ENCODE measurements around the gene OR10V1. TPM values are rescaled to one million over a fixed set of nuclear protein-coding genes. Genes with fewer than 3 reads are reported as not detected.

The OR10V1 gene
- total and polyA plus RNA-seq, 8 donors, result not detected

DNA sequence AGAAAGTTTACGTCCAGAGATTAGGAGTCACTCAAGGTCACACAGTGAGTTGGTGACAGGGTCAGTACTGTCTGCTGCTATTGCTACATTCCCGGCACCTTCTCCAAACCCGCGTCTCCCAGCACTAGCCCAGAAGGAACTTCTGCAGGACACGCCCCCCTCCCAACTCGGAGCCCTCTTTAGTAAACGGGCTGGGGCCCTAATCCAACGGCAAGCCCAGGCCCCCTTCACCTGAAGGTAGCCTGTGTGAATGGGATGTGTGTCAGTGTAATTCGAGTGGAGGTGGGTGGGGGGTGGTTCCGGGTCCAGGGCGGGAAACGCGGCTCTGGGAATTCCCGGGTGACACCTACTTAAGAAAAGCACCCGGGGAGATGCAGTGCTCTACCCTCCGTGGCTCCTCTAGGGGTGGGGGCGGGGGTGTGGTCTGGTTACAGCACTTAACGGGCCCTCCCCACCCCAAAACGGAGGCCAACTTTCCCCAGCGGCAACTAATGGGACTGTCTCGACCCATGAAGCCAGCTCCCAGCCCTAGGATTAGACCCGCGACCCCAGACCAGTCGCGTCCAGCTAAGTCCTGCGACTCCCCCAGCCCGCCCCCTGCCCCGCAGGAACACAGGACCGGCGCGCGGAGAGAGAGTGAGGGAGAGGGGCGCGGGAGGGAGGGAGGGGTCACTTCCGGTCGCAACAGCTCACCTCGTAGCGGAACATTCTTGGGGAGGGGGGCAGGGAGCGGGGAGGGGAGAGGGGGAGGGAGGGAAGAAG lies 45.3 kb downstream of the OR10V1 start:
- peaks cover 7 to 11% (median 8%) of the 10 kb centered on the region in 3 donors for H3K4me1 ChIP-seq
- intact Hi-C loops (cut with DNase I), result no loop called here
- no peaks in the 10 kb centered on the region for H3K9me3 ChIP-seq
- H3K27me3 ChIP-seq, result no peaks in the 10 kb centered on the region
- peaks cover 0 to 18% (median 4%) of the 10 kb centered on the region in 3 donors for H3K36me3 ChIP-seq
- peak overlapping the region; percentile 71 to 86 (median 76) for H3K4me3 ChIP-seq
- ATAC-seq, result peak; percentile 7 to 55 (median 36)
- DNase-seq, result peak; percentile 47 to 84 (median 62)
- 0 to 1% methylated on average over 26 to 39 of the region's 39 CpGs for WGBS, 2 donors
- H3K27ac ChIP-seq, result peak overlapping the region; percentile 68 to 95 (median 91)
- no peak for FAIRE-seq
- TF ChIP-seq, protein P1, sequence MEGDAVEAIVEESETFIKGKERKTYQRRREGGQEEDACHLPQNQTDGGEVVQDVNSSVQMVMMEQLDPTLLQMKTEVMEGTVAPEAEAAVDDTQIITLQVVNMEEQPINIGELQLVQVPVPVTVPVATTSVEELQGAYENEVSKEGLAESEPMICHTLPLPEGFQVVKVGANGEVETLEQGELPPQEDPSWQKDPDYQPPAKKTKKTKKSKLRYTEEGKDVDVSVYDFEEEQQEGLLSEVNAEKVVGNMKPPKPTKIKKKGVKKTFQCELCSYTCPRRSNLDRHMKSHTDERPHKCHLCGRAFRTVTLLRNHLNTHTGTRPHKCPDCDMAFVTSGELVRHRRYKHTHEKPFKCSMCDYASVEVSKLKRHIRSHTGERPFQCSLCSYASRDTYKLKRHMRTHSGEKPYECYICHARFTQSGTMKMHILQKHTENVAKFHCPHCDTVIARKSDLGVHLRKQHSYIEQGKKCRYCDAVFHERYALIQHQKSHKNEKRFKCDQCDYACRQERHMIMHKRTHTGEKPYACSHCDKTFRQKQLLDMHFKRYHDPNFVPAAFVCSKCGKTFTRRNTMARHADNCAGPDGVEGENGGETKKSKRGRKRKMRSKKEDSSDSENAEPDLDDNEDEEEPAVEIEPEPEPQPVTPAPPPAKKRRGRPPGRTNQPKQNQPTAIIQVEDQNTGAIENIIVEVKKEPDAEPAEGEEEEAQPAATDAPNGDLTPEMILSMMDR (IDR thresholded peaks at IDR 0.05), result no peak

DNA sequence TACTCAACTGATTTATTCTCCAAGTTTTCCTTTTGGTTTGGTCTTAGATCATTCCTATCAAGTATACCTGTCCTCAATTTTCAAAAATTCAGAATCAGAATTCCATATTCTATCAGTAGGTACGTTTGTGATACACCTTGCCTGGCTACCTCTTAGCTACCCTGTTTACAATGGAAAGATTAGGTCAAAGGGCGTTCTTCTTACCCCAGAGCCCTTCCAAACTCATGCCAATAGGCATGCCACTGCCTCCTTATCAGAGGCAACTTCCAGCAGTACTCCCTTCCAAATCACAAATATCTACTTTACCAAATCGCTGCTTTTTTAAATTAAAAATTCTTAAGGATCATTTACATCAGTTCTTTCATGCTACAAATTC lies 45.8 kb downstream of the OR10V1 start:
- intact Hi-C loops (cut with DNase I), result no loop called here
- FAIRE-seq (no peak), DNase-seq (no peak), ATAC-seq (no peak)
- Histone ChIP-seq H3K27ac (peak overlapping the region in 1 of 4 donors; percentile 95), H3K36me3 (peaks cover 0 to 23% (median 4%) of the 10 kb centered on the region in 3 donors), H3K4me1 (peaks cover 7 to 11% (median 8%) of the 10 kb centered on the region in 3 donors), H3K9me3 (no peaks in the 10 kb centered on the region), H3K4me3 (peak overlapping the region; percentile 71 to 86 (median 76)), H3K27me3 (no peaks in the 10 kb centered on the region)
- WGBS, 2 donors, result 8 to 15% methylated on average over 3 of the region's 3 CpGs
- TF ChIP-seq, protein P1 (IDR thresholded peaks at IDR 0.05), result no peak

GRCh38 chr11:59666969-59667368 lies 46.7 kb downstream of the OR10V1 start:
- Histone ChIP-seq H3K27me3 (no peaks in the 10 kb centered on the region), H3K27ac (no peak overlapping the region), H3K4me3 (no peak overlapping the region), H3K9me3 (no peaks in the 10 kb centered on the region), H3K36me3 (peaks cover 0 to 30% (median 4%) of the 10 kb centered on the region in 3 donors), H3K4me1 (peaks cover 7 to 11% (median 8%) of the 10 kb centered on the region in 3 donors)
- ATAC-seq (no peak), FAIRE-seq (no peak), DNase-seq (no peak)
- intact Hi-C loops (cut with DNase I), result no loop called here
- TF ChIP-seq, protein P1 (IDR thresholded peaks at IDR 0.05), result no peak
- WGBS, 2 donors, result 58 to 60% methylated on average over 1 of the region's 1 CpG

Other genes with a start within 250 kb of the OR10V1 start
- gene OR4D10, start 240.5 kb downstream of the OR10V1 start, total RNA-seq, result not detected
- gene OR4D10, start 240.5 kb downstream of the OR10V1 start, polyA plus RNA-seq, result not detected
- not detected for gene OR4D11, start 210.3 kb downstream of the OR10V1 start, total RNA-seq
- not detected for gene OR4D11, start 210.3 kb downstream of the OR10V1 start, polyA plus RNA-seq
- gene OR4D9, start 202.3 kb downstream of the OR10V1 start, total RNA-seq, result not detected
- gene OR4D9, start 202.3 kb downstream of the OR10V1 start, polyA plus RNA-seq, result not detected
- gene OSBP, start 98.1 kb downstream of the OR10V1 start, total RNA-seq, result 10 to 100 TPM; 32.8 to 39.7 (median 35.8) TPM
- gene OSBP, start 98.1 kb downstream of the OR10V1 start, polyA plus RNA-seq, result 10 to 100 TPM; 12.4 to 23.5 TPM
- gene PATL1, start 44.8 kb downstream of the OR10V1 start, total RNA-seq, result 10 to 100 TPM in 2 of 6 donors, 1 to 10 TPM in 4; 6.5 to 12.9 (median 8.1) TPM
- 1 to 10 TPM; 4.5 to 6.8 TPM for gene PATL1, start 44.8 kb downstream of the OR10V1 start, polyA plus RNA-seq
- gene STX3, start 41.5 kb upstream of the OR10V1 start, total RNA-seq, result 10 to 100 TPM; 12.1 to 21.5 (median 15.3) TPM
- 10 to 100 TPM; 12.9 to 20.5 TPM for gene STX3, start 41.5 kb upstream of the OR10V1 start, polyA plus RNA-seq
- gene MRPL16, start 96.9 kb upstream of the OR10V1 start, total RNA-seq, result 10 to 100 TPM; 17.0 to 23.4 (median 19.6) TPM
- gene MRPL16, start 96.9 kb upstream of the OR10V1 start, polyA plus RNA-seq, result 10 to 100 TPM; 30.3 to 36.6 TPM
- 1 to 10 TPM in 1 of 6 donors, under 1 TPM in 2, not detected in 3; 0.55 to 2.1 (median 0.61) TPM for gene CBLIF, start 131.7 kb upstream of the OR10V1 start, total RNA-seq
- gene CBLIF, start 131.7 kb upstream of the OR10V1 start, polyA plus RNA-seq, result under 1 TPM in 1 of 2 donors, not detected in 1; 0.05 TPM
- gene TCN1, start 152.6 kb upstream of the OR10V1 start, total RNA-seq, result 10 to 100 TPM in 3 of 6 donors, 1 to 10 TPM in 3; 3.1 to 52.2 (median 9.6) TPM
- gene TCN1, start 152.6 kb upstream of the OR10V1 start, polyA plus RNA-seq, result under 1 TPM; 0.11 to 0.80 TPM
- not detected for gene OOSP3, start 164.9 kb upstream of the OR10V1 start, total RNA-seq
- not detected for gene OOSP3, start 164.9 kb upstream of the OR10V1 start, polyA plus RNA-seq
- not detected for gene OOSP1, start 224.6 kb upstream of the OR10V1 start, total RNA-seq
- not detected for gene OOSP1, start 224.6 kb upstream of the OR10V1 start, polyA plus RNA-seq

All from pancreas (tissue), 10 donors.